ENCODE results near the gene CDH23.

The CDH23 gene

DNA sequence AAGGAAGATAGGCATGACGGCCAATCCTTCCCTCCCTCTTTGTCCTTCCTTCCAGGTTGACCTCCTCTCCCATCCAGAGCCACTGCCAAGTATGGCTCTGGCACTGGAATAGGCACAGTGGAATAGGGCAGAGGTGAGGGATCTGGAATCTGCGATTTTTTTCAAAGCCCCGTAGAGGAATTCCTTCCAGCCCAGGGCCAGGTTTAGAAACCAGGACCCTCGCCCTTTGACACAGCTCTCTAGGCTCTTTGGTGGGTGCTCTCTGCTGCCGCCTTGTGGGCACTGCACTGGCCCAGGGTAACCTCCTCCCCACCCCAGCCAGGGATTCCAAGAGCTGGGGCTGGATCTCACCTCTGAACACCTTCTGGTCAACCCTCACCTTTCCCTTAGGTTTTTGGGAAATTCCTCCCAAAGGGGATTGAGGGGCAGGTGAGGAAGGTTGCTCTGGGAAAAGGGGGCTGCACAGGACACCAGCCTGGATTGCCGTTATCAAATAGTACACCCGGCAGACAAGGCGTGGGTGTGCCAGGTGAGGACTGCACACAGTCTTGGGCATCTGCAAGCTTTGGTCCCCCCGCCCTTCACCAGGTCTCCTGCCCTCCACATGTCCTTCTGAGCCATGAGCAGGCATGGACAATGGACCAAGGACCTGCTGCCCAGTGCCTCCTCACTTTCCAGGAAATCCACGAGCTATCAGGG is 300.1 kb downstream of the CDH23 start:
- no peak for DNase-seq

DNA sequence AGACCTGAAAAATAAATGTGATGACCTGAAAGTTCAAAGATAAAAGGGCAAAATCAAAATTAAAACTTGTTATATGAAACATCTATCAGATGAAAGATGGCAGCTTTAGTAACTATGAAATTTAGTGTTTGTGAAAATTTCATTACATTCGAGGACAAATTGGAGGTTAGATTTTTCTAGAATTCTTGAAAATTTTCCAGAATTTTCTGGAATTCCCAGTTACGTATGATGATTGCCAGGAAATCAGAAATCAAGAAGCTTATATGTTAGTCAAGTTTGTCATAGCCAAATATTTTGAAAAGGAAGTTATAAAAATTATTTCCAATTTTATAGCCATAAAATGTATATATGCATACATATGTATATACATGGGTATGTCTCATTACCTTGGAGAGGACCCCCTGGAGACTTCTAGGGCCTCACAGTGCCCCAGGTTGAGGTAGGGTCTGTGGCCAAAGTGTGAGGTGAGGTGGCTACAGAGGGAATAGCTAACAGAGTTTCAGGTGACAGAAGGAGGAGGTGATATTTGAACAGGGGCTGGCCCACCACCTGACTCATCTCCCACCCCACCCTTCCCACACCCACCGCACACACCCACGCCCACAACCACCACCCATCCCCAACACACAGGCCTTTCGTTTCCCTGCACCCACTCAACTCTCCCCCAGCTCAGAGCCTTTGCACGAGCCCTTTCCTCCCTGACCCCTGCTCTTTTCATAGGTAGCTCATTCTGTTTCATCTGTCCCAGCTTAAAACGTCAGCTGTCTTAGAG is 301.4 kb downstream of the CDH23 start:
- no peak for DNase-seq

DNA sequence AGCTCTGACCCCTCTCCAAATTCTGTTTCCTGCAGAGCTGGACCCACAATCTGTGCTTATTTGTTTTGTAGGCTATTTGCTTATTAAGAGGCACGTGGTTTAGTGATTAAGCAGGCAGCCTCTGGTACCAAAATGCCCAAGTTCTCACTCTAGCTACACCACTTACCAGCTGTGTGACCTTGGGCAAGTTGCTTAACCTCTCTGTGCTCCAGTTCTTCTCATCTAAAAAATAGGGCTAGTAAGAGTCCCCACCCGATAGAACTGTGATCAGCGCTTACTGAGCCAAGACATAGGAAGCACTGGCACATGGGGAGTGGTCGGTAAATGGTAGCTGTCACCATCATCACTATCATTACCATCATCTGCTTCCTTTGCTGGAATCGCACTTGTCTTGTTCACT is 302.0 kb downstream of the CDH23 start:
- no peak for DNase-seq

DNA sequence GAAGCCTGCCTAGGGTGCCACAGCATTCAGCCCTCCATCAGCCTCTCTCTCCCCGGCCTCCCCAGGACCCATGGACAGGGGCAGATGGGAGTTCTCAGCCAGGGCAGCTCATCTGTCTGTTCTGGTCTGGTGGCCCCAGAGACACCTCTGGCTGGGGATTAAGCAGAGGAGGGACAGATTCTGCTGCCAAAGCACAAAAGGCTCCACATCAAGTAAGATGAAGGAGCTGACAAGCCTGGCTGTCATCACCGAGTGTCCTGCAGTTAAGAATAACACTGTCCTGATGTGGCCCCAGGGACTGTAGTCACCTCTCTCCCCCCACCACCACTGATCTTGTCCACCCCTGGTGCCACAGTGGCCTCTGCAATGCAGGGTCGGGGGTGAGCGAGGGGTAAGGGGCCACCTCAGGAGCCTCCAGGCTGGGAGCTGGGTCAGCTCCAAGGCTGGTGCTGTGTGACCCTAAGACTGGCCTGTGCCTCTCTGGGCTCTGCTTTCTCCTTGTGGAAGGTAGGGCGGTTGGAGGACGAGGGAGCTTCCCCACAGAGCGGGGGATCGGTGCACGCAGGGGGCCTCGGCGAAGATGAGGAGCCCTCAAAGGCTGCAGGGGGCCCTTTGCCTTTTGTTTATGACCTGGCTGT is 304.1 kb downstream of the CDH23 start:
- DNase-seq = no peak

DNA sequence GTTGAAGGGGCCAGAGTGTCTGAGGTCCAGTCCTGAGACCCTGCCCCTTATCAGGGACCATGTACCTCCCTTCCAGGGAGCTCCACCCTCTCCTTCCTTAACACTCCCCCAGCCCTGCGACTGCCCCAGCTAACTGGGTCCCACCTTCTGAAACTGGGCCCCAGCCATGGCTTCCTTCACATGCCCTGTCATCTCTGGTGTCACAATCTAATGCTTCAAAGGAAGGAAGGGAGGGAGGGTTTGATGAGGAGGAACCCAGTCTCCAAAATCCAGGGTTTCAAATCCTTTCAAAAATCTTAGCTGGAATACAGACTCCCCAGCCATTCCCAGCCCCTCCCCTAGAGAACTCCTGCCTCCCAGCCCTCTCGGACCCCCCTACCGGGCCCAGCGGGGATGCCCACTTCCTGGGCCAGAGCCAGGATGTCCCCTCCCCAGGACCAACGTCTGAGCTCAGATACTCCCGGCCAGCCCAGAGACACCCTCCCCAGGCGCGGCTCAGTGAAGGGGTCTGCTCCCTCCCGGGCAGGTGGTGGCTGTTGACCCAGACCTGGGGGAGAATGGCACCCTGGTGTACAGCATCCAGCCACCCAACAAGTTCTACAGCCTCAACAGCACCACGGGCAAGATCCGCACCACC is 304.9 kb downstream of the CDH23 start:
- no peak for DNase-seq

DNA sequence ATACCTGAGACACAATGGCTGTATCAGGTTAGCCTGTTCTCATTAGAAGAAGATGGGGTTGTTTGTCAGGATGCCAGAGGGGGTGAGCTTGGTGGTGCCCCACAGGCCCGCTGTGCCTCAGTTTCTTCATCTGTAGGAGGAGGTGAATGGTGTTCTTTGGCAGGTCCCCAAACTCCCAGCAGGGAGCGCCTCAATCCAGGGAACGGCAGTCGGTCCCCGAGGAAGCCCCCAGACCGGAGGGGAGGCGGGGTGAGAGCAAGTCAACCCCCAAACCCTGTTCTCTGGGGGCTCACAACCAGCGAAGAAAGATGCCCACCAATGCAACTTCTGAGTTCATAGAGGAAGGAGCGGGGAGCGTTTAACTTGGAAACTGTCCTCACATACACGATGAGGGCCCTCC is 306.9 kb downstream of the CDH23 start:
- no peak for DNase-seq

DNA sequence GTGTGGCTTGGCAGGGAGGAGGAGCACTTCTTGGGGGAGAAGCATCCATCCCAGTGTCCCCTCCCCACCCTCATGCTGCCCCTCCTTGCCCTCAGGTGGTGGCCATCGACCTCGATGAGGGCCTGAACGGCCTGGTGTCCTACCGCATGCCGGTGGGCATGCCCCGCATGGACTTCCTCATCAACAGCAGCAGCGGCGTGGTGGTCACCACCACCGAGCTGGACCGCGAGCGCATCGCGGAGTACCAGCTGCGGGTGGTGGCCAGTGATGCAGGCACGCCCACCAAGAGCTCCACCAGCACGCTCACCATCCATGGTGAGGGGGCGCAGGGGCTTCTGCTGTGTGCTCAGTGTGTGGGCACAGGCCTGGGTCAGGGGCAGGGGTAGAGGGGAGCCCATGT is 308.1 kb downstream of the CDH23 start:
- no peak for DNase-seq

DNA sequence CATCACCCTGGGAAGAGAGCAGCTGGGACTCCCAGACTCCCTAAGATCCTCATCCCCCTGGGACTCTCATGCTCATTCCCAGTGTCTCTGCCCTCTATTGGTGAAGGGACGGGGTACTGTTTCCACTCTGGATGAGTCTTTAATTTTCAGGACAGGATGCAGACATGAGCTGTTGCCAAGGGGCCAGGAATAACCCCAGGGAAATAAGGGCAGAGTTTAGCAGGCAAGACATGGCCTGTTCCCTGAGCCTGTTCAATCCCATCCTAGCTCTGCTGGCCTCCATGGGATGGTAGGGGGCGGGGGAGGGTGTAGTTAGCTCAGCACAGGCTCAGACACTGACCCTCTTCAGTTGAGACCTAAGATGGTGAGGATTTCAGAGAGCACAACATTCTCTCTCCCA is 308.9 kb downstream of the CDH23 start:
- DNase-seq = no peak

DNA sequence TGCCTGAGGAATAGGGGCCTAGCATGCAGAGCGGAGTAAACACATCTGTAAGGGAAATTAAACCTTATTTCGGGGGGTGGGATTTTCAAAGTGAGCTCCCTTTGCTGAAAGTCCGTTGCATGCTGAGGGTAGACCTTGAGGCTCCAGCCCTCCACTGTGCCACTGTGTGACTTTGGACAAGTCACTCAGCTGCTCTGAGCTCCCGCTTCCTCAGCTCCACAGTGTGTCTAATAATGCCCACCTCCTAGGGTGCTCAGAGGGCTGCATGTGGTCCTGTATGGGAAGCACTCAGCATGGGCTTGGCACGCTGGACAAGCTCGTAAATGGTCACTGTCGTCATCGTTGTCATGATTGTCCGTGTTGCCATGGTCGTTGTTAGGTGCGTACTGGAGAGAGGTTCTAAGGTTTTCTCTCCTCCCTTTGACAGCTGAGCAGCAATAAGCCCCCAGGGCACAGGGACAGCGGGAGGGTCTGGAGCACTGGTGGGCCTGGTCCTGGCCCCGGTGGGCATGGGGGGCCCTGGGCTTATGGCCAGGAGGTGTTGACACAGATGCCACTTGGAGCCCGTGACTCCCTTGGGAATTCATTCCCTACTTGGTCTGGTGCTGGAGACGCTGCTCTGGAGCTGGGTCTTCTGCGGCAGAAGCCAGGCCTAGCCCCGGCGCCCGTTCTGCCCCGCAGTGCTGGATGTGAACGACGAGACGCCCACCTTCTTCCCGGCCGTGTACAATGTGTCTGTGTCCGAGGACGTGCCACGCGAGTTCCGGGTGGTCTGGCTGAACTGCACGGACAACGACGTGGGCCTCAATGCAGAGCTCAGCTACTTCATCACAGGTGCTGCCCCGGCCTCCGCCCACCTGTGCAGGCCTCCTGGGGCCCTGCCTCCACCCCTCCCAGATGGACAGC is 309.7 kb downstream of the CDH23 start:
- DNase-seq = no peak

DNA sequence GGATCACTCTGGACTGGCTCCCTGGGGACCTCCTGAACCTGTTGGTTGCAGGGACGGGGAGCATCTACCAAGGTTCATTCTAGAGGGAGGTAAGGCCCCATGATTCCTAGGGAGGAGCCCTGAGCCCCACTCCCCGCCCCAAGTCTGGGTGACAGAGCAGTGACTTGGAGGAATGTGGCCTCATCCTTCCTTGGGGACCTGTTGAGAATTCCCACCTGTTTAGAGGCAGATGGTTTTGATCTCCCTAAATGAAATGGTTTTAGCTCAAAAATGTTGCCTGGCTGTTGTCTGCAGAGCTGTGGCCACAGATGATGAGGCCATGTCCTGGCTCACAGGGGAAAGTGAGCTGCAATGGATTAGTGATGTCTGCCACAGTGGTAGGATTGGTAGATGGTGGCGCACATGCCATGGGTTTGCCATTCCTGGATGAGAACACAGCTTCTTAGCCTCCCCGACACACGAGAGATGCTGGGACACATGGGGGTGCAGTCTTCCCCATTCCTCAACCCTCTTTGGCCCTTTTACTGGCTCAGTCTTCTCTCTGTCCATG is 310.6 kb downstream of the CDH23 start:
- no peak for DNase-seq

DNA sequence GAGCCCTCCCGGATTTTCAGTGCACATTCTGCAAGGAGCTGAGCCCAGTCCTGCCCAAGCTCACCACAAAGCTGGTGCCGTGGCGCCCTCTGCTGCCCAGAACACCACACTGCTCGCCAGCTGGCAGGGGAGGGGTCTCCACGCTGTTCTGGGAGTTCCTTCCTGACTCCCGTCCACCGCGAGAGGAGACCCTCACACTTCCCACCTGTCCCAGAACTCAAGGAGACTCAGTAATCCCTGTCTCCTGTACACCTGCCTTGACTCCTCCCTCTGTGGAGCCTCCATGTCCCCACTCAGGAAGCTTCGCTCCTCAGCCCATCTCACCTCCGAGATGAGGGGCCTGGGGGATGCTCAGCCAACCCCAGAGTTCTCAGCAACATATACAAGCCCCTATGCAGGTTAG is 311.6 kb downstream of the CDH23 start:
- no peak for DNase-seq

DNA sequence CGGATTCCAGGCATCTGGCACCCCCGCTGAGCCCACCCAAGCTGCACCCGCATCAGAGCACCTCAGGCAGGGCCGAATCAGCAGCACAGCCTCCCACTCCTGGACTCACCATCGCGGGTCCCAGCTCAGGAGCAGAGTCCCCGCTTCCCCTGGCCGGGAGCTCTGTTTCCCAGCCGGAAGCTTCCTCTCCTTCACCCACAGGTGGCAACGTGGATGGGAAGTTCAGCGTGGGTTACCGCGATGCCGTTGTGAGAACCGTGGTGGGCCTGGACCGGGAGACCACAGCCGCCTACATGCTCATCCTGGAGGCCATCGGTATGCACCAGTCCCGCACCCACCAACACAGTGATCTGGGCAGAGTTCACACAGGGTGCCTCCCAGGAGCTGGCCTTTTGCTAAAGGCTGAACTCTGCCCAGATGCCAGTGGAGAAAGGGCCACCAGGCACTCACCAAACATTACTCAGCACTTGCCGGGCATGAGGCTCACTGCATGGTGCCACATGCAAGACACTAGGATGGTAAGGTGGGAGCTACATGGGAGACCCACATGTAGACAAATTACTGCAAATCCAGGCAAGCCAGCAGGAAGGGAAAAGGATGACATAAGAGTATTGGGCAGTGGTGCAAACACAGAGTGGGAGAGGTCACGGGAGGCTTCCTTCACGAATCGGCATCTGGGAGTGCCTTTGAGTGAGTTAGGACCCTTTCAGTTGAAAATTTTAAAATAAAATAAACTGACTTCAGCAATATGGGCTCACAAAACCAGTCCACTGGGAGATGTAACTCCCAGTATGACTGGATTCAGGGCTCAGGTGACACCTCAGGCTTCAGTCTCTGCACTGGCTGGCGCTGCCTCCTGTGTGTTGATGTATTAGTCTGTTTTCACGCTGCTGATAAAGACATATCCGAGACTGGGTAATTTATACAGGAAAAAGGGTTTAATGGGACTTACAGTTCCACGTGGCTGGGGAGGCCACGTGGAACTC is 312.5 kb downstream of the CDH23 start:
- no peak for DNase-seq

DNA sequence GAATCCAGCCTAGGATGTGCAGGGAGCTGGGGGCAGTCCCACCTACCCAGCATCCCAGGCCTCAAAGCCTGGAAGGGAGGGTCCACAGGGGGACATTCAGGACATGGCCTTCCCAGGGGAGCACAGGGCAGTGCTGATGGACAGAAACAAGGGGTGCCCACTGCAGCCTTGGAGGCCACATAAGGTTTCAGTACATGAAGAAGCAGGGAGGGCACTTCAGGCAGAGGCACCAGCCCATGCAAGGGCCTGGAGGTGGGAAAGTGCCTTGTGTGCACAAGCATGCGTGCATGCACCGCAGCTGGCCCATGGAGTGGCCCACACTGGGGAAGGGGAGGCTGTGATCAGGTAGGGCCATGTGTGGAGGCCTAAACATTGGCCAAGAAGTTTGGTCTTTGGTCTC is 313.8 kb downstream of the CDH23 start:
- no peak for DNase-seq

DNA sequence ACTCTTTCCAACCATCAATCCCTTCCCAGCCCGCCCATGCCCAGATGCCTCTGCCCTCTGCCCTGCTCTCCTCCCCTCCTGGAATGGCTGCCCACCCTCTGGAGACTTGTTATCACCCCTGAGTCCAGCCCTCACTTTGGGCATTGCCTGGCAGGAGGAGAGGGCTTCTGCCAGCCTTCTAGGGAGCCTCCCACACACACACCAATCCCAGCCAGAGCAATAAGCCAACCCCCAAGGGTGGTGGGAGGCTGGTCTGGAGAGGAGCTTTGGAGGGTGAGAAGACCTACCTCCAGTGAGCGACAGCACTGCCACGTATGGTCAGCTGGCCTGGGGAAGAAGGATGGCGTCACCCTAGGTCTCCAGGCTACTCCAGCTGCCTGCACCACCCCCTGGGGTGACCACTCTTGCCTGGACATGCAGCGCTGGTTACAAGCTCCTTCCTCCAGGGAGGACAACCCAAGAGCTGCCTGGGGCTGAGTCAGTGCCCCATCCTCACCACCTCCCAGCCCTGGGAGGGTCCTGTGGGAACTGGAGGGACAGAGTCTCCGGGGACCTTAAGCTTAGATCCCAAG is 314.4 kb downstream of the CDH23 start:
- DNase-seq = no peak

DNA sequence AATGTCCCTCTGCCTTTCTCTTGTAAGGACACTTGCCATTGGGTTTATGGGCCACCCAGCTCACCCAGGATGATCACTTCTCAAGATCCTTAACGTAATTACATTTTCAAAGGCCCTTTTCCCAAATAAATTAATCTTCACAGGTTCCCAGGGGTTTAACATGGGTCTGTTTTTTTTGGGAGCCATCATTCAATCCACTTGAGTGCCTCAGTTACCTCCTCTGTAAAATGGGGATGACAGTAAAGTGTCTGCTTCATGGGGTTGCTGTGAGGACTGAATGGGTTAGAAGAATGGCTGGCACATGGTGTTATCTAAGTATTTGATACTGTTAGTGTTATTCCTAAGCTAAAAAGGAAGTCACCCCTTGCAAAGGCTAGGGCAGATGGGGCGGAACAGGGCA is 315.4 kb downstream of the CDH23 start:
- no peak for DNase-seq

DNA sequence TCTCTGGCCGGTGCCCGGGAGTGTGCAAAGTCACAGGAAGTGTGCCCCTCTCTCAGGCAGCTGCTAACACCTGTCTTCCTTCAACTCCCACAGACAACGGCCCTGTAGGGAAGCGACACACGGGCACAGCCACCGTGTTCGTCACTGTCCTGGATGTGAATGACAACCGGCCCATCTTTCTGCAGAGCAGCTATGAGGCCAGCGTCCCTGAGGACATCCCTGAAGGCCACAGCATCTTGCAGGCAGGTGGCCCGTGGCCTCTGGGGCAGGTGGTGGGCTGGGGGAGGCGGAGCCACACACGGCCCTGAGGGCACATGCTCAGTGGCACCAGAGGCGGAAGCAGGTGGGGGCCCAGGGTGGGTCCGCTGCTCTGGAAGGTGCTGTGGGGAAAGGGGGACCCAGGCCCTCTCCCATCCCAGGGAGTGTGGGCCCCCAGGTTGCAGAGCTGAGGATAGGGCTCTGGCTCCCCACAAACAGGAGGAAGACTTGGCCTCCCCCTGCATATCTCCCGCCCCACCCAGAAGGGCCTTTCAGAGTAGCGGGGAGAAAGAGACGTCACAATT is 315.9 kb downstream of the CDH23 start:
- DNase-seq = peak; percentile 20

DNA sequence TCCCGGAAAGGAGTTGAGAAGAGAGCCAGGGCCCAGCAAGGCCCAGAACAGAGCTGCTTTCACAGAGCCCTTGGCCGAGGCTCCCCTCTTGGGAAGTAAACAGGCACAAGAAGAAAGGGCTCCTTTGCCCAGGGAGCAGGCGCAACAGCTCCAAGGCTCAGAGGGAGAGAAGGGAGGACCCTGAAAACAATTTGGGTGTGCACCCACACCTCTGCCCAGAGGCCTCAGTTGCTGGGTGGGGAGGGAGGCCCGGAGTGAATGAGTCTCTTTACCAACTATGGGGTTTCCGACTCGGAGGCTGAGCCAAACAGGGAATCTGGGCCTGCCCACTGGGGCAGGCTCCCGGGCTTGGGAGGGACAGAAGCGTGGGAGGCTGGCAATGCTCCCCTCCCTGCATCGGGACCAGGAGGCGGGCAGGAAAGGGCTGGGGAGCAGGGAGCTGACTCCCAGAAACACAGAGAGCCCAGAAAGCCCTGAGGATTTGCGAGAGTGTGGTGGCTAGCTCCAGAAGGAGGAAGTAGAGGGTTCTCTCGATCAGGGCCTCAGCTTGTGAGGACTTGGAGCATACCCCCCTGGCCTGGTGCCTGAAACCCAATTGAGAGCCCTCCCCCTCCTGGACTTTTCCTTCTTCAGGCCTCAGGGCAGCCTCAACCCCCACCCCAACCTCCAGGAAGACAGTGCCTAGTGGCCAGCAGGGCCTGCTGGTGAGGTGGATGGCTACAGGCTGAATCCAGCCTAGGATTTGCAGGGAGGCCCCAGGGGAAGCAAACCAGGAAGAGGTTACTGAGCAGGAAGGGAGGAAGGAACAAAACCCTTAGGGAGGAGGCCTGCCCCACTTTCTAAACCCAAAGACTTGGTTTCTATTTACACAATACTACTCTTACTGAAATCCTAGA is 316.7 kb downstream of the CDH23 start:
- peak; percentile 87 for DNase-seq

DNA sequence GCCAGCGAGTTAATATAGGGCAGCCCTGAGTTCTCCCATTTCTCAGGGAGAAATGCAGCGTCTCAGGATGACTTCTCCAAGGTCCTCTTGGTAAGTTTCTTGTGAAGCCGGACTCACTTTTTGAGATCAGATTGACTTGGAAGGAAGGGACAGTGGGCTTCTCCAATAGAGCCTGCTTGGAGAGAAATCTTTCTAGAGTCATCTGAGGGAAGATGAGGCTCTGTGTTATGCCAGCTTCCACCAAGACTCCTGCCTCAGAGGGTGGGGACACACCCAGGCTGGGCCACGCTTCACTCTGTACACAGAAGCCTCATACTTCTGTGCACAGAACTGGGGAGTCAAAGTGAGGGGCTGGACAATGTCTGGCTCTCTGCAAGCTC is 317.3 kb downstream of the CDH23 start:
- no peak for DNase-seq

DNA sequence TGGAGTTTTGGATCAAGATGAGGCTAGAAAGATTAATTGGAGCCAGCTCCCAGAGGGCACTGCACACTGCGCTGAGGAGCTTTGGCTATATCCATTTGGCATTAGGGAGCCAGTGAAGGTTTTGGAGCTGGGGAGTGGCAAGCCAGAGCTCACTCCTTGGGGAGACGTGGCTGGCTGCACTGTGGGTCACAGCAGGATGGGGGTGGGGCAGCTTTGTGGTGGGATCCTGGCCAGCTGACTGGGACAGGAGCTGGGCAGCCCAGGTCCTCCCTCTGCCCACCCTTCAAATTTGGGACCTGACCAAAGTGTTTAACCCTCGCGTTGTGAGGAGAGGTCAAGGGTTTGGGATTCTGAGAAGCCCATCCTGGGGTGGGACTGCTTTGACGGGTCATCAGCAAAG is 317.9 kb downstream of the CDH23 start:
- no peak for DNase-seq
